ENCODE measurements around the gene HSH2D.
"Not testable (repeated sequence)": the region's sequence is repeated elsewhere in the genome, so short reads cannot be mapped to it uniquely, and the experiment has no call there.

The HSH2D gene, protein sequence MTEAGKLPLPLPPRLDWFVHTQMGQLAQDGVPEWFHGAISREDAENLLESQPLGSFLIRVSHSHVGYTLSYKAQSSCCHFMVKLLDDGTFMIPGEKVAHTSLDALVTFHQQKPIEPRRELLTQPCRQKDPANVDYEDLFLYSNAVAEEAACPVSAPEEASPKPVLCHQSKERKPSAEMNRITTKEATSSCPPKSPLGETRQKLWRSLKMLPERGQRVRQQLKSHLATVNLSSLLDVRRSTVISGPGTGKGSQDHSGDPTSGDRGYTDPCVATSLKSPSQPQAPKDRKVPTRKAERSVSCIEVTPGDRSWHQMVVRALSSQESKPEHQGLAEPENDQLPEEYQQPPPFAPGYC

GRCh38 chr19:16143399-16144215 lies at the start of gene HSH2D:
Gene HSH2D (plus strand): TSS chr19:16143685. CDS start chr19:16148751, 5,066 bp downstream.
- no peak for DNase-seq

- no peak for DNase-seq
Observed at GRCh38 chr19:16094360-16095070, 49.0 kb upstream of the HSH2D start.

DNA sequence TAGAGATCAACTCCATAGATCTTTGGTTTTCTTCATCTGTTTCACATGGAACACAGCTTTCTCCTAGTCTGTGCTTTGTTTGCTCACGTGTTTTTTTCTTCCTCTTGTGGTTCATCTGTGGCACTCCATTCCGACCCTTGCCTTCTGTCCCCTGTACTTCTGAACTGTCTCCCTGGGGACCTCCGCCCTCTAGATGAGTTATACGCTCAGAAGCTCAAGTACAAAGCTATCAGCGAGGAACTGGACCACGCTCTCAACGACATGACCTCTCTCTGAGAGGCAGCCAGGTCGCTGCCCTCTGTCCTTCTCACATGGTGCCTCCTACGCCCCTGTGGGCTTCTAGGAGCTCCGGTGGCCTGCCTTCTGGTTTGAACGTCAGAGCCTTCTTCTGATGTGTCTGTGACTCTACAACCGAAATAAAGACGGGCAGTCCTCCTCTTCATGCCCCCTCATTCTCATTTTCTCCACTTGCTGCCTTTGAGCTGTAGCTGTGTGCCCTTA lies 48.4 kb upstream of the HSH2D start:
- no peak for DNase-seq

DNA sequence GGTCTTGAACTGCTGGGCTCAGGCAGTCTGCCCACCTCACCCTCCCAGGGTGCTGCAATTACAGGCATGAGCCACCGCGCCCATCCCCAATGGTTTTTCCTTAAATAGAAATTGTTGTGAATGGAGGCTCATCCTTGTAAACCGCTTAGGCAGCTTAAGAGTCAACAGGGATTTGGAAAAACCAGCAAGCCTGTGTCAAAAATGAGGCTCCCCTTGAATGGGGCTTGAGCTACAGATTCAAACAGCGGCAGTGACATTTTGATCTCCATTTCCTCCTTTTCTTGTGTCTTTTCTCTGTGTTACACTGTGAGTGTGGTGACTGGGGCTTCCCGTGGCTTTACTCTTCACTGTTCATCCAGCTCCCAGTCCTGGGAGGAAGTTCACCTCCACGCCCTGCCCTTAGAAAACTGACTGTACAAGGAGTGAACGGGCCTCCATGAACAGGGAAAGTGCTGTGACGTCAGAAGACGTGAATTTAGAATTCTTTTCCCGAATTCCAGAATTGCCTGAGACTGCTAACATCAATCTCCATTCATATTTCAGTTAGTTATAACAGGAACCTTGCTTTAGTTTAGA lies 47.1 kb upstream of the HSH2D start:
- no peak for DNase-seq

- DNase-seq = no peak
Observed at GRCh38 chr19:16098416-16098768, 45.1 kb upstream of the HSH2D start.

- no peak for DNase-seq
Observed at GRCh38 chr19:16098821-16099220, 44.7 kb upstream of the HSH2D start.

DNA sequence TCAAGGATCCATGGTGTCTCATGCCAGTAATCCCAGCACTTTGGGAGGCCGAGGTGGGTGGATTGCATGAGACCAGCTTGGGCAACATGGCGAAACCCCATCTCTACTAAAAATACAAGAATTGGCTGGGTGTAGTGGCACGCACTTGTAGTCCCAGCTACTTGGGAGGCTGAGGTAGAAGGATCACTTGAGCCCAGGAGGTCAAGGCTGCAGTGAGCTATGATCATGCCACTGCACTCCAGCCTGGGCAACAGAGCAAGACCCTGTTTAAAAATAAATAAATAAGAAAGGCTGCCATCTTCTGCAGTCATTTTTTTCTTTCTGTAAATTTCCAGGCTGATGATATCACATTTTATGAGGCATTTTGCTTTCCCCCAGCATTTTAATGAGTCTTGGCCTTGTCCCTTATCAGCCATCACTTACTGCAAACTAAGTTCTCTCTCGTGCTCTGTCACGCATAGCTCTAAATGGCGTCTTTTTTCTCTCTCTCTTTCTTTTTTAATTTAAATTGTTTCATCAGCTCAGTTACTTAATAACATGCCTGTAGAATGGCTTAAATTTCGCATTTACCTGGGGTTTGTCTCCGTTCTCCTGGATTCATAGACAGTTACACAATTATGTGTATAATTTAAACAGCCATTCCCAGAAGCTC lies 44.0 kb upstream of the HSH2D start:
- DNase-seq = not testable (repeated sequence)

DNA sequence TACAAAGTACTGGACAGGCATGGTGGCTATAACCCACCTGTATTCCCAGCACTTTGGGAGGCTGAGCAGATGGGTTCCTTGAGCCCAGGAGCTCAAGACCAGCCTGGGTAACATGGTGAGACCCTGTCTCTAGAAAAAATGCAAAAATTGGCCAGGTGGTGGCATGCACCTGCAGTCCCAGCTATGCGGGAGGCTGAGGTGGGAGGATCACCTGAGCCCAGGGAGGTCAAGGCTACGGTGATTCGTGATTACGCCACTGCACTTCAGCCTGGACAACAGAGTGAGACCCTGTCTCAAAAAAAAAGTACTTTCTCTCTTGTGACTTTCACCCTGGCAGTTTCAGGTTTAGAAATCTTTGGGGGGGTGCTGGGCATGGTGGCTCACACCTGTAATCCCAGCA lies 43.0 kb upstream of the HSH2D start:
- DNase-seq = no peak

GRCh38 chr19:16104722-16105121 lies 38.8 kb upstream of the HSH2D start:
- DNase-seq = no peak

- no peak for DNase-seq
Observed at GRCh38 chr19:16106121-16106520, 37.4 kb upstream of the HSH2D start.

GRCh38 chr19:16111160-16111908 lies 32.2 kb upstream of the HSH2D start, which contains the start of gene RAB8A:
Gene RAB8A (plus strand): TSS chr19:16111889. CDS start chr19:16111902, 13 bp downstream.
- peak; percentile 90 for DNase-seq

- DNase-seq = no peak
Observed at GRCh38 chr19:16111909-16112752, 31.4 kb upstream of the HSH2D start.

- DNase-seq = no peak
Observed at GRCh38 chr19:16112778-16113177, 30.7 kb upstream of the HSH2D start.

- no peak for DNase-seq
Observed at GRCh38 chr19:16113727-16114126, 29.8 kb upstream of the HSH2D start.

GRCh38 chr19:16115301-16116039 lies 28.0 kb upstream of the HSH2D start:
- DNase-seq = no peak

DNA sequence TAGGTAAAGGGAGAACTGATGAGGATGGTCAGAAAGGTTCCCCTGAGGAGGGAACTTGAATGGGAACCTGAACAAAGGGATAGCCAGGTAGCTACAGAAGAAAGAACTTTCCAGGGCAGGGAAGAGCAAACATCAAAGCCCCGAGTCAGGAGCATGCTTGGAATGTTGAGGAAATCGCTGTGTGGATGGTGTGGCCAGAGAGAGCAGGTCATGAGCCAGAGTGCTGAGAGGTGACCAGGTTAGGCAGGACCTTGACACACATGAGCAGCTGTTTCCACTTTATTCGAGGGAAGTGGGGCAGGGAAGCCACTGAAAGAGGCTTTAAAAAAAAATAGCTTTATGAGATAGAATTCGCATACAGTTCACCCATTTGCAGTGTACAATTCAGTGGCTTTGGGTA lies 27.4 kb upstream of the HSH2D start:
- DNase-seq = no peak

DNA sequence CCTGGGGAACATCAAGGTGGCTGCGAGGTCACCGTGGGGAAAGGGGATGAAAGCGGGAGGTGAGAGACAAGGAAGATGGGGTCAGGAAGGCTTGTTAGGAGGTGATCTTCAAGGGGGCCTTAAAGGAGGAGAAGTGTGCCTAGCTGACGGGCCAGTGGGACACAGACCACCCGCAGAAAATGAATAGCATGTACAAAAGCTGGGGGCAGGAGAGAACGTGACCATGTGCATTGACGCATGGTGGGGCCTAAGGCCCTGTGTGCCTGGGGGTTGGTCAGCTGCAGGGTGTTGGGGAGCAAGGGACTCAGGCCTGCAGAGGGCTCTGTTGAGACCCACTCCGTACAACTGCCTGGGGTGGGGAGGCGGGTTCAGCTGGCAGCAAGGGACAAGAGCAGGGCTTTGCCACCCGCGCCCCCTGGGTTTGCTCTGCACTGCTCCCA lies 25.9 kb upstream of the HSH2D start:
- DNase-seq = no peak

DNA sequence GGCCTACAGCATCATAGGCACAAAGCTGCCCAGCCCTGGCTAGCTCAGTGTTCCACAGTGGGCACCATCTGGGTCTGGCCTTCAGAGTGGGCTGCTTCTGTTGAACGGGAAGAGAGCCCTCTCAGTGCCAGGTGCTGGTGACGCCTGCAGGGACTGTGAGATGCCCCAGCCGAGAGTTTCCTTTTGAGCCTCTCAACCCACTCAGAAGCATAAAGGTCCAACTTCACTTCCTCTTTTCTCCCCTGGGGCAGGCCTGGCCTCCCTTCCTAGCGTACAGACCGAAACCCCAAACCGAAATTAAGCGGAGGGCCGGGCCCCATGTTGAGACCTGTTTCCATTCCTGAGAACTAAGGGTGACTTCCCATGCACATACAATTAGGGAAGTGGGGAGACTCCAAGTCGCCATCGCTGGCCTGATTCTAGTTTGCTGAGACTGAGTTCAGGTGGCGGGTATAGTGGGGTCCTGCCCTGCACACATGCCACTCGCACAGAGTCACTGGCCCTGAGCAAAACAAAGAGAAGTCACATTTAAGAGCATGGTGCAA lies 24.9 kb upstream of the HSH2D start:
- DNase-seq = no peak

DNA sequence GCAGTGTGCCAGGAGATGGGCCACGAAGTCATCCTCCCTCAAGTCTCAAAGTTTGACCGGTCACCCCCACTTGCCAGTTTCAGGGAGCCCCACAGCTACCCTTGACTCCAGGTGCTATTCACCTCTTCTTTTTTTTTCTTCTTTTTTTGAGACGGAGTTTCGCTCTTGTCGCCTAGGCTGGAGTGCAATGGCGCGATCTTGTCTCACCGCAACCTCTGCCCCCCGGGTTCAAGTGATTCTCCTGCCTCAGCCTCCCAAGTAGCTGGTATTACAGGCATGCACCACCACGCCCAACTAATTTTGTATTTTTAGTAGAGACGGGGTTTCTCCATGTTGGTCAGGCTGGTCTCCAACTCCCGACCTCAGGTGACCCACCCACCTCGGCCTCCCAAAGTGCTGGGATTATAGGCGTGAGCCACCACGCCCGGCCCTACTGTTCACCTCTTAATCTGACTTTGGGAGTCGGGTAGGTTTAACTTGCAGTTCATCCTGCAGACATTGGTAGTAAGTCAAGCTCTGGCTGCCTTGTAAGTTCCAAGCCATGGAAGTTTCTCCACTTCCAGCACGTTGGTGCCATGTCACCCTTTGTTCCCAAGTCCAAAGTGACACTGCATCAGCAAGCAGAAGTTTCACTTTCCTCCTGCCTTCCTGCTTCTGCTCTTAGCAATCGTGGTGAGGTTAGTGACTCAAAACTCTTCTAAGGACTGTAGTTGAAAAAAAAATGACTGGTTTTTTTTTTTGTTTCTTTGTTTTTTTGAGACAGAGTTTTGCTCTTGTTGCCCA lies 24.2 kb upstream of the HSH2D start:
- not testable (repeated sequence) for DNase-seq
